Measurements from ENCODE around the gene MLST8.

DNA sequence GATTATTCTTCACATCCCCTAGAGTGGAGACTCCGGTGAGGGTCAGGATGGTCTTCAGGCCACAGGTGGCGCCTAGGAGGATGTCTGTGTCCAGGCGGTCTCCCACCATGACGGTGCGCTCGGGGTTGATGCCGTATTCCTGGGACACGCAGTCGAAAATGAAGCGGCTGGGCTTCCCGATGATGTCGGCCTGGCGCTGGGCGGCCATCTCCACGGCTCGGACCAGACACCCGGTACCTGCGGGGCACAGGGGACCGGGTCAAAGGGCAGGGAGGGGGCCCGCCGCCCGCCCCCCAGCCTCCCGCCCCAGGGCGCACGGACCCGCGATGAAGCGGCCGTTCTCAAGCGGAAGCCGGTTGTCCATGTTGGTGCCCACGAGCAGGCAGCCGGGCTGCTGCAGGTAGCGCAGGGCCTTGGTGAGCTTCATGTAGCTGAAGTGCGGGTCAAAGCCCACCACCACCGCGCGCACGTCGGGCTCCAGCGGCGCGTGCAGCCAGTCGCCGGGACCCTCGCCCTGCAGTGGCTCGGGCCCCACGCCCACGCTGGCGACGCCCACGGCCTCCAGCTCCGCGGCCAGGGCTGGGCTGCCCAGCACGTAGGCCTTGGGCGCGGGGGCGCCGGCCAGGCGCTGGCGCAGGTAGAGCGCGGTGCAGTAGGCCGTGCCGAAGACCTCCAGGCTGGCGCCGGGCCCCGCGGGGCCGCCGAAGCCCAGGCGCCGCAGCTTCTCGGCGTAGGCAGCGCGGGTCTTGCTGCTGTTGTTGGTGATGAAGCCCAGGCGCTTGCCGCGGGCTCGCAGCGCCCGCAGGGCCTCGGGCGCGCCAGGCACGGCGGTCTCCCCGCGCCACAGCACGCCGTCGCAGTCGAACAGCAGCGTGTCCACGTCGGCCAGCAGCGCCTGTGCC, 8.8 kb downstream of the MLST8 start:
- TF ChIP-seq, protein P1, sequence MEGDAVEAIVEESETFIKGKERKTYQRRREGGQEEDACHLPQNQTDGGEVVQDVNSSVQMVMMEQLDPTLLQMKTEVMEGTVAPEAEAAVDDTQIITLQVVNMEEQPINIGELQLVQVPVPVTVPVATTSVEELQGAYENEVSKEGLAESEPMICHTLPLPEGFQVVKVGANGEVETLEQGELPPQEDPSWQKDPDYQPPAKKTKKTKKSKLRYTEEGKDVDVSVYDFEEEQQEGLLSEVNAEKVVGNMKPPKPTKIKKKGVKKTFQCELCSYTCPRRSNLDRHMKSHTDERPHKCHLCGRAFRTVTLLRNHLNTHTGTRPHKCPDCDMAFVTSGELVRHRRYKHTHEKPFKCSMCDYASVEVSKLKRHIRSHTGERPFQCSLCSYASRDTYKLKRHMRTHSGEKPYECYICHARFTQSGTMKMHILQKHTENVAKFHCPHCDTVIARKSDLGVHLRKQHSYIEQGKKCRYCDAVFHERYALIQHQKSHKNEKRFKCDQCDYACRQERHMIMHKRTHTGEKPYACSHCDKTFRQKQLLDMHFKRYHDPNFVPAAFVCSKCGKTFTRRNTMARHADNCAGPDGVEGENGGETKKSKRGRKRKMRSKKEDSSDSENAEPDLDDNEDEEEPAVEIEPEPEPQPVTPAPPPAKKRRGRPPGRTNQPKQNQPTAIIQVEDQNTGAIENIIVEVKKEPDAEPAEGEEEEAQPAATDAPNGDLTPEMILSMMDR (IDR thresholded peaks at IDR 0.05; ENCODE audit: extremely low read depth in 1 of 2, insufficient read depth in 1 of 2, low read depth in 1 of 2, low read length in 2 of 2) = no peak
- TF ChIP-seq POLR2AphosphoS5 (IDR thresholded peaks at IDR 0.05; ENCODE audit: insufficient read depth, low read depth, low read length) = no peak
- no peak for TF ChIP-seq EZH2 (IDR thresholded peaks at IDR 0.05; ENCODE audit: borderline replicate concordance, low read depth, low read length, severe bottlenecking)
- peak; percentile 11 for TF ChIP-seq POLR2A (IDR thresholded peaks at IDR 0.05; ENCODE audit: low read depth, low read length)
- TF ChIP-seq JUN (IDR thresholded peaks at IDR 0.05; ENCODE audit: borderline replicate concordance, insufficient read depth, insufficient read length, low read depth) = no peak
- TF ChIP-seq GATA2 (IDR thresholded peaks at IDR 0.05; ENCODE audit: insufficient read depth, insufficient read length, low read depth, low read length) = no peak
- no peak for TF ChIP-seq MYC (IDR thresholded peaks at IDR 0.05; ENCODE audit: low read depth, low read length)
- TF ChIP-seq, protein P2, sequence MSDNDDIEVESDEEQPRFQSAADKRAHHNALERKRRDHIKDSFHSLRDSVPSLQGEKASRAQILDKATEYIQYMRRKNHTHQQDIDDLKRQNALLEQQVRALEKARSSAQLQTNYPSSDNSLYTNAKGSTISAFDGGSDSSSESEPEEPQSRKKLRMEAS (IDR thresholded peaks at IDR 0.05; ENCODE audit: insufficient read depth, insufficient read length) = no peak

All from endothelial cell of umbilical vein (primary cell).